Measurements from ENCODE around the gene GPR45. TPM values are rescaled to one million over a fixed set of nuclear protein-coding genes. Genes with fewer than 3 reads are reported as not detected.

Gene GPR45
- total RNA-seq, 1 donor = not detected

DNA sequence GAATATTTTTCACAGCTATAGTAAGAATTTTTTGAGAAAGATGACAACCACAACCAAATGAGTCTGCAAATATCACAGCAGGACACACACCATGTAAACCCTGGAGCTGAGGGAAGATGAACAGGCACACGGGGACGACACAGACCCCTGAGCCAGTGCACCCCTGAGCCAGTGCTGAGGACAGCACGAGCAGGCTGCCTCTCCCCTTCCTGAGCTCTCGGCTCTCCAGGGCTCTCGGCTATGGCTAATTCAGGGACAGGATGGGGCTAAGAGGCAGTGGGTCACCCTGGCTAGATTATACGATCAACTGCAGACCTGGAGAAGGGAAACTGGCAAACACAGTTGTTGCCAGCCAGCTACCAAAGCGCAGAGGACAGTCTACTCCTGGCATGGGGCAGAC is 46.6 kb downstream of the GPR45 start:
- TF ChIP-seq, protein P1, sequence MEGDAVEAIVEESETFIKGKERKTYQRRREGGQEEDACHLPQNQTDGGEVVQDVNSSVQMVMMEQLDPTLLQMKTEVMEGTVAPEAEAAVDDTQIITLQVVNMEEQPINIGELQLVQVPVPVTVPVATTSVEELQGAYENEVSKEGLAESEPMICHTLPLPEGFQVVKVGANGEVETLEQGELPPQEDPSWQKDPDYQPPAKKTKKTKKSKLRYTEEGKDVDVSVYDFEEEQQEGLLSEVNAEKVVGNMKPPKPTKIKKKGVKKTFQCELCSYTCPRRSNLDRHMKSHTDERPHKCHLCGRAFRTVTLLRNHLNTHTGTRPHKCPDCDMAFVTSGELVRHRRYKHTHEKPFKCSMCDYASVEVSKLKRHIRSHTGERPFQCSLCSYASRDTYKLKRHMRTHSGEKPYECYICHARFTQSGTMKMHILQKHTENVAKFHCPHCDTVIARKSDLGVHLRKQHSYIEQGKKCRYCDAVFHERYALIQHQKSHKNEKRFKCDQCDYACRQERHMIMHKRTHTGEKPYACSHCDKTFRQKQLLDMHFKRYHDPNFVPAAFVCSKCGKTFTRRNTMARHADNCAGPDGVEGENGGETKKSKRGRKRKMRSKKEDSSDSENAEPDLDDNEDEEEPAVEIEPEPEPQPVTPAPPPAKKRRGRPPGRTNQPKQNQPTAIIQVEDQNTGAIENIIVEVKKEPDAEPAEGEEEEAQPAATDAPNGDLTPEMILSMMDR (IDR thresholded peaks at IDR 0.05; ENCODE audit: extremely low read depth, low read depth, low read length) = no peak
- Histone ChIP-seq H3K4me1 (ENCODE audit: insufficient read depth, low read length) (peaks cover 8% of the 10 kb centered on the region), H3K36me3 (ENCODE audit: insufficient read depth, low read length) (peaks cover 50% of the 10 kb centered on the region), H3K4me3 (ENCODE audit: insufficient read depth, low read length) (no peak overlapping the region), H3K9me3 (ENCODE audit: low read depth, low read length) (no peaks in the 10 kb centered on the region), H3K27ac (ENCODE audit: low read depth, low read length) (no peak overlapping the region), H2AFZ (ENCODE audit: low read length) (no peak overlapping the region), H3K27me3 (ENCODE audit: insufficient read depth, low read length) (no peaks in the 10 kb centered on the region), H3K79me2 (ENCODE audit: insufficient read depth, low read length) (peaks cover 7% of the 10 kb centered on the region), H4K20me1 (ENCODE audit: insufficient read depth, low read length) (peaks cover 7% of the 10 kb centered on the region), H3K4me2 (ENCODE audit: insufficient read depth, low read length) (no peak overlapping the region)
- DNase-seq (ENCODE audit: insufficient read length, low spot score, missing footprints) = no peak

DNA sequence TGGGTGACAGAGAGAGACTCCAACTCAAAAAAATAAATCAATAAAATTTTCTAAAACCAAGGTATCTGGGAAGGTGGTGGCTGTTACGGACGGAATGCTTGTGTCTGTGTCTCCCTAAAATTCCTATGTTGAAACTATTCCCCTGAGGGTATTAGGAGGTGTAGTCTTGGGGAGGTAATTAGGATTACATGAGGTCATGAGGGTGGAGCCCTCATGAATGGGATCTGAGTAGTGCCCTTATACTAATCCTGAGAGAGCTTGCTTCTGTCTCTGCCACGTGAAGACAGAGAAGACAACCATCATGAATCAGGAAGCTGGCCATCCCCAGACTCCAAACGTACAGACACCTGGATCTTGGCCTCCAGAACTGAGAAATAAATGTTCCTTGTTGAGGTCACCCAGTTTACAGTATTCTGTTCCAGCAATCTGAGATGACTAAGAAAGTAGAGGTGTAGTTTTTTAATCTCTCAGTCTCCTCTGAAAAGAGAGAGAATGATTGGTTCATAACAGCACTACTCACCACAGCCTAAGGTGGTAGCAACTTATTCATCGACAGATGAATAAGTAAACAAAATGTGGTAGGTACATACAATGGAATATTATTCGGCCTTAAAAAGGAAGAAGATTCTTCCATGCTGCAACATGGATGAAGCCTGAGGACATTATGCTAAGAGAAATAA is 49.6 kb downstream of the GPR45 start:
- H3K27ac ChIP-seq (ENCODE audit: low read depth, low read length) = no peak overlapping the region
- DNase-seq (ENCODE audit: insufficient read length, low spot score, missing footprints) = no peak
- TF ChIP-seq, protein P1 (IDR thresholded peaks at IDR 0.05; ENCODE audit: extremely low read depth, low read depth, low read length) = no peak
- H3K4me2 ChIP-seq (ENCODE audit: insufficient read depth, low read length) = no peak overlapping the region
- peaks cover 7% of the 10 kb centered on the region for H3K79me2 ChIP-seq (ENCODE audit: insufficient read depth, low read length)
- H3K36me3 ChIP-seq (ENCODE audit: insufficient read depth, low read length) = peaks cover 53% of the 10 kb centered on the region
- H2AFZ ChIP-seq (ENCODE audit: low read length) = no peak overlapping the region
- no peaks in the 10 kb centered on the region for H4K20me1 ChIP-seq (ENCODE audit: insufficient read depth, low read length)
- no peaks in the 10 kb centered on the region for H3K9me3 ChIP-seq (ENCODE audit: low read depth, low read length)
- no peaks in the 10 kb centered on the region for H3K27me3 ChIP-seq (ENCODE audit: insufficient read depth, low read length)
- H3K4me3 ChIP-seq (ENCODE audit: insufficient read depth, low read length) = no peak overlapping the region
- H3K4me1 ChIP-seq (ENCODE audit: insufficient read depth, low read length) = peaks cover 8% of the 10 kb centered on the region

DNA sequence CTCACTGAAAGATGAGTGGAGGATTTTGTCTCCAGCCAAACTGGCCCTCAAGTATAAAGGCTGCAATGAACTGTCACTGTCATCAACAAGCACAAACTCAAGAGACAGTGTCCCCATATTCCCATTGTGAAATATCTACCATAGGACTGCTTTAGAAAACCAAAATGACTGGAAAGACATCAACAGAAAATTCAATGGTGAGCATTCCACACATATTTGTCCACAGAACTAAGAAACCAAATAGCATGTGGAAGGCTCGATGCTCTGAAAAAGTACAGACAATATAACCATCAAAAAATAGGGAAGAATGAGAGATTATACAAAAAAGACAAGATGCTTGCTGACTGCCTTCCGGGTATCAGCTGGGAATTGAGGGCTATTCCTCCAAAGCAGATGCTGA is 50.4 kb downstream of the GPR45 start:
- Histone ChIP-seq H3K4me2 (ENCODE audit: insufficient read depth, low read length) (no peak overlapping the region), H2AFZ (ENCODE audit: low read length) (no peak overlapping the region), H3K36me3 (ENCODE audit: insufficient read depth, low read length) (peaks cover 50% of the 10 kb centered on the region), H3K4me1 (ENCODE audit: insufficient read depth, low read length) (peaks cover 8% of the 10 kb centered on the region), H3K79me2 (ENCODE audit: insufficient read depth, low read length) (peaks cover 7% of the 10 kb centered on the region), H3K4me3 (ENCODE audit: insufficient read depth, low read length) (no peak overlapping the region), H3K27ac (ENCODE audit: low read depth, low read length) (no peak overlapping the region), H4K20me1 (ENCODE audit: insufficient read depth, low read length) (no peaks in the 10 kb centered on the region), H3K27me3 (ENCODE audit: insufficient read depth, low read length) (no peaks in the 10 kb centered on the region), H3K9me3 (ENCODE audit: low read depth, low read length) (no peaks in the 10 kb centered on the region)
- TF ChIP-seq, protein P1 (IDR thresholded peaks at IDR 0.05; ENCODE audit: extremely low read depth, low read depth, low read length) = no peak
- no peak for DNase-seq (ENCODE audit: insufficient read length, low spot score, missing footprints)

Other genes with a start within 250 kb of the GPR45 start
- 17.7 and 18.9 TPM in 2 replicates for gene MRPS9, start 203.7 kb upstream of the GPR45 start, total RNA-seq
- 32.6 and 32.7 TPM in 2 replicates for gene TGFBRAP1, start 88.0 kb downstream of the GPR45 start, total RNA-seq
- 18.0 and 18.1 TPM in 2 replicates for gene C2orf49, start 95.8 kb downstream of the GPR45 start, total RNA-seq
- 566 and 568 TPM in 2 replicates for gene FHL2, start 157.3 kb downstream of the GPR45 start, total RNA-seq